ENCODE data around the gene GSTO1.

GRCh38 chr10:104246976-104247375 is 7.7 kb upstream of the GSTO1 start:
- TF ChIP-seq EZH2phosphoT487 (IDR thresholded peaks at IDR 0.05; ENCODE audit: insufficient read depth, low read depth): no peak
- no peak for TF ChIP-seq EZH2 (IDR thresholded peaks at IDR 0.05; ENCODE audit: insufficient read depth, poor library complexity, severe bottlenecking)
